Measurements from ENCODE around the gene ASTE1.
"Not testable (repeated sequence)": the region's sequence is repeated elsewhere in the genome, so short reads cannot be mapped to it uniquely, and the experiment has no call there.

The ASTE1 gene

GRCh38 chr3:131020122-131020693 is 6.4 kb downstream of the ASTE1 start:
- Histone ChIP-seq H3K4me3 (no peak overlapping the region), H3K27ac (no peak overlapping the region)

GRCh38 chr3:131018970-131019369 is 7.7 kb downstream of the ASTE1 start:
- Histone ChIP-seq H3K27ac (no peak overlapping the region), H3K4me3 (no peak overlapping the region)

GRCh38 chr3:131009698-131010097 is 16.9 kb downstream of the ASTE1 start:
- H3K4me3 ChIP-seq = no peak overlapping the region

GRCh38 chr3:131008326-131008725 is 18.3 kb downstream of the ASTE1 start:
- Histone ChIP-seq H3K27ac (no peak overlapping the region), H3K4me3 (no peak overlapping the region)

More at GRCh38 chr3:131009698-131010097, 16.9 kb downstream of the ASTE1 start:
- H3K27ac ChIP-seq = no peak overlapping the region

GRCh38 chr3:131007782-131008181 is 18.8 kb downstream of the ASTE1 start:
- H3K4me3 ChIP-seq = no peak overlapping the region
- H3K27ac ChIP-seq = no peak overlapping the region

- Histone ChIP-seq H3K4me3 (no peak overlapping the region), H3K27ac (no peak overlapping the region)
Measured at GRCh38 chr3:131007256-131007655, 19.4 kb downstream of the ASTE1 start.

- Histone ChIP-seq H3K4me3 (no peak overlapping the region), H3K27ac (no peak overlapping the region)
Measured at GRCh38 chr3:131004603-131005002, 22.0 kb downstream of the ASTE1 start.

- Histone ChIP-seq H3K27ac (no peak overlapping the region), H3K4me3 (no peak overlapping the region)
Measured at GRCh38 chr3:131001071-131001470, 25.6 kb downstream of the ASTE1 start.

DNA sequence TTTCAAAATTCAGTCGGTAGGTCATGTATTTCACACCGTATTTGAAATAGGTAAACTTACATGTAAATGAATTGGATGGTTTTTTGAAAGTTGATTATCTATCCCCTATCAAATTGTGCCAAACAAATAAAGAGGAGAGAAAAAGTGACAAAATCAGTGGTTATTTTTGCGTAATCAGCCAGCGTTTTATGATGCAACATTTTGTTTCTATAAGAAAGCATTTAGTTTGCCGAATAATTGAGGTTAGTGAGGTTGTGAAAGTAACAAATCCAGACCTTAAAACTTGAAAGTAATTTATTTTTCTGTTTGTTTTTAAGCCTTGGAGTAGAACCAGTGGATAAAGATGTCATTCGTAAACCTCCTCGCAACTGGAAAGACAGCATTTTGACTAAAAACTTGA is 29.3 kb downstream of the ASTE1 start:
- Histone ChIP-seq H3K27ac (no peak overlapping the region), H3K4me3 (no peak overlapping the region)

DNA sequence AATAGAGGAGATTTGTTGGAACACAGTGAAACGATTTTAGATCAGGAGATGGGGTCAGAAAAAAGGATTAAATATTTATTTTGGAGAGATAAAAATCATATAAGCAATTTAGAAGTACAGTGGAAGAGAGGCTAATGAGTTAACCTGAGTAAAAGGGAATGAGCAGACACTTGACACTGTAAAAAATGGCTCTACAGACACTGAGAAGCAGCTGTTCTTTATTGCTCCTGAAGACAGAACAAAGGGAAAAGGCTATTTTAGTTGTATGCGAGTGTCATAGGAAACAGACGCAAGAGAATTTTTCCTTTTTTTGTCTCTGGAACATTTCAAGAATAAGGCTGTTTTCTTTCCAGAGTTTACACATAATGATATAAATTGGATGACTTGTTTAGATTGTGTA is 34.3 kb downstream of the ASTE1 start:
- no peak overlapping the region for H3K27ac ChIP-seq
- H3K4me3 ChIP-seq = no peak overlapping the region

GRCh38 chr3:130991126-130991525 is 35.5 kb downstream of the ASTE1 start:
- Histone ChIP-seq H3K4me3 (no peak overlapping the region), H3K27ac (no peak overlapping the region)

- H3K4me3 ChIP-seq = no peak overlapping the region
- no peak overlapping the region for H3K27ac ChIP-seq
Measured at GRCh38 chr3:130990282-130990681, 36.3 kb downstream of the ASTE1 start.

DNA sequence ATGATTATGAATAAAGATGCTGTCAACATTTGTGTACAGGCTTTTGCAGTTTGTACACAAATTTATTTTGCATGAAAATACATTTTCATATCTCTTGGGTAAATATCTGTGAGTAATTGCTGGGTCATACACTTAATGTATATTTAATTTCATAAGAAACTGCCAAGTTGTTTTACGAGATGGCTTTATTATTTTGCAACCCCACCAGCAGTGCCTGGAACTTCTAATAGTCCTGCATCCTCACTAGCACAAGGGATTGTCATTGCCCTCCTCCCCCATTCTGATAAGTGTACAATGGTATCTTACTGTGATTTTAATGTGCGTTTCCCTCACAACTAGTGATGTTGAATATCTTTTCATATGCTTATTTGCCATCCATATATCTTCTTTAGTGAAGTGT is 45.2 kb downstream of the ASTE1 start:
- no peak overlapping the region for H3K4me3 ChIP-seq
- no peak overlapping the region for H3K27ac ChIP-seq

GRCh38 chr3:130979117-130979516 is 47.5 kb downstream of the ASTE1 start:
- Histone ChIP-seq H3K4me3 (no peak overlapping the region), H3K27ac (no peak overlapping the region)

DNA sequence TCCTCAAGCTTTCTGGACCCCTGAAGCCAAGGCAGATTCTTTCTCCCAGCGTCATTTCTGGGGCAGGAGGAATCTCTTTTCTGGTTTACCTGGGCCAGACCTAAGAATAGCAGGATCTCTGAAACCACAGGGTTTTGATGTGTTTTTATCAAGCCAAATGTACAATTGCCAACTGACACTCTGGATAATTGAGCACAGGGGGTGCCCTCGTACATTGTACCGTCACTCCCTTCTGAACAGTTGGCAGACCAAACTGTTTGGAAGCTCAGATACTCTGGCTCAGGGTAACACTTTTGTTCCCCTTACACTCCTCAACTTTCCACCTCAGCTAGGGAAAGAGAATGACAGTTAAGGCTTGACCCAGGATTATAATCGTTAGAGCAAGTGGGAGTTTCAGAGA is 49.9 kb downstream of the ASTE1 start:
- H3K4me3 ChIP-seq = no peak overlapping the region
- peak overlapping the region in 1 of 21 experiments; percentile 5 for H3K27ac ChIP-seq

DNA sequence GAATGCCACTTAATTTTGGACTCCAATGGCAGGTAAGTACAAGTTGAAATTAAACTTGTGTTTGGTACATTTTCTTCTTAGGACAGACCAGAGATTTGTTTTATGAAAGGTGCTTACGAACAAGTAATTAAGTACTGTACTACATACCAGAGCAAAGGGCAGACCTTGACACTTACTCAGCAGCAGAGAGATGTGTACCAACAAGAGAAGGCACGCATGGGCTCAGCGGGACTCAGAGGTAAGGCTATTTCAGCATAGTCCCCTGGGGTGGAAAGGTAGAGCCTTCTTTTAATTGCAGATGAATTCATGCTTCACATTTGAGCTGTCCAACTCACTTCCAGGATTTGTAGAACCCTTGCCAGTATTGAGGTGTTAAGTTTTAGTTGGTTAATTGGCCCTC is 51.4 kb downstream of the ASTE1 start:
- H3K27ac ChIP-seq = peak overlapping the region in 2 of 21 experiments; percentile 15 to 43
- H3K4me3 ChIP-seq = no peak overlapping the region

DNA sequence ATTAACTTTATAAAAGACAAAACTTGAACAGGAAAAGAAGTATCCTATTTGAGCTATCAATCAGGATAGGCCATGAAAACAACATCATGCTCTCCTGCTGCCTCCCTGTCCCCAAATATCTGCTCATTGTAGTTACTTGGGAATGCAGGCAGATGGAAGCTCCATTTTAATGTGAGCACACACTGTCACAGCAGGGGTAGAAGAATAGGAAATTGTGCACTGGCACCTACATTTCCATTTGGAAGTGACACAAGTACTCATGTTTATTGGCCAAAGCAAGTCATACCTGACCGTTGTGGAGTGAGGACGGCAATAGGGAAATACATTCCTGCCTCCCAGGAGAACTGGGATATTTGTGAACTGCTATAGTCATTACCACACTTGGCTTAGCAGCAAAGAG is 52.4 kb downstream of the ASTE1 start:
- Histone ChIP-seq H3K27ac (peak overlapping the region in 5 of 21 experiments; percentile 11 to 45 (median 21)), H3K4me3 (no peak overlapping the region)

DNA sequence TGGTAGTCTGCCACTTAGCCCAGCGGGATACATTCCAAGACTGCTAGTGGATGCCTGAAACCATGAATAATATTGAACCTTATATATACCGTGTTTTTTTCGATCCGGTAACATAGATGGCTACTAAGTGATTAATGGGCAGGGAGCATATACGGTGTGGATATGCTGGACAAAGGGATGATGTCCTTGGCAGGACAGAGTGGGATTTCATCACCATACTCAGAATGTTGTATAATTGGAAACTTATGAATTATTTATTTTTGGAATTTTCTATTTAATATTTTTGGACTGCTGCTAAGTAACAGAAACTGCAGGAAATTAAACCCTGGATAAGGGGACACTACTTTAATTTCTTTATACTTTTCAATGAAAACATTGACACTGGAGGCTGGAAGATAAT is 53.2 kb downstream of the ASTE1 start:
- H3K4me3 ChIP-seq = no peak overlapping the region
- H3K27ac ChIP-seq = peak overlapping the region in 3 of 21 experiments; percentile 20 to 45 (median 41)

- not testable (repeated sequence) for H3K4me3 ChIP-seq
- peak overlapping the region in 1 of 21 experiments; percentile 41 for H3K27ac ChIP-seq
Measured at GRCh38 chr3:130972592-130972991, 54.0 kb downstream of the ASTE1 start.

GRCh38 chr3:130971208-130971607 is 55.4 kb downstream of the ASTE1 start:
- H3K27ac ChIP-seq = no peak overlapping the region
- no peak overlapping the region for H3K4me3 ChIP-seq

DNA sequence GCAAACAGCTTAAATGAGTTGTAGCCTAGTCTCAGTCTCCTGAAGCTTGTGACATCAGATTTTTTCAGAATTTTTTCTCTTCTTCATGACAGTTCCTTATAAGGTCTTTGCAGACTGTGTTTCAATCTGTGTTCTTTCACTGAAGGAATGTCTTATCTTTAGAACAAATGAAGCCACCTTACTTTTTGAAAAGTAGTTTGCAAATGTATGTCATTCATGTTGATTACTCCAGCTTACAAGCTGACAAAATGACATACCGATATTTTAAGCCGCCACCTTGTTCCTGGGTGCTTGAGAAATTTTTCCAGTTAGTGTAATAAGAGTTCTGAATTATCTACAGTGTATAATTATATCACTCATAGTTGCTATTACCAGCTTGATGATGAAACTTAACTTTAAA is 57.0 kb downstream of the ASTE1 start:
- Histone ChIP-seq H3K27ac (no peak overlapping the region), H3K4me3 (no peak overlapping the region)

- Histone ChIP-seq H3K27ac (no peak overlapping the region), H3K4me3 (no peak overlapping the region)
Measured at GRCh38 chr3:130968221-130968620, 58.4 kb downstream of the ASTE1 start.

Measured in skin epidermis (tissue), 12 donors.